OCI-LY3 (cell line): ENCODE measurements around the gene CDK15.
"Not testable (repeated sequence)": the region's sequence is repeated elsewhere in the genome, so short reads cannot be mapped to it uniquely, and the experiment has no call there.

Experiments used
- EZH2phosphoT487 ChIP-seq: fragments of 200-600 bp; shearing (Covaris generic); IDR thresholded peaks from 2 replicates; pipeline ENCODE4 v1.6.1; 2018; ENCODE audit warnings: antibody characterized with exemption, mixed run types, low read depth
- TF ChIP-seq, protein P1 (sequence below): fragments of 200-600, 300-600 bp; sonication (generic); IDR thresholded peaks from 2 replicates; pipeline ENCODE4 v1.5.1; 2014; ENCODE audit warnings: antibody characterized with exemption, low read length, low read depth

DNA sequence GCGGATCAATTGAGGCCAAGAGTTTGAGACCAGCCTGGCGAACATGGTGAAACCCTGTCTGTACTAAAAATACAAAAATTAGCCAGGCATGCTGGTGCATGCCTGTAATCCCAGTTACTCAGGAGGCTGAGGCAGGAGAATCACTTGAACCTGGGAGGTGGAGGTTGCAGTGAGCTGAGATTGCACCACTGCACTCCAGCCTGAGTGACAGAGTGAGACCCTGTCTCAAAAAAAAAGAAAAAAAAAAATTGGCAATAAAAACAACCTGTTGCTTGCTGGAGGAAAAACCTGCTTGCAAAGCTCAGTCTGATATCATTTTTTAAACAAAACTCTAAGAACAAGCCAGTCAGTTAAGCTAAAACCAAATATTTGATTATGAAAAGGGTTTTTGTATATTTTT is 38.6 kb downstream of the CDK15 start:
- TF ChIP-seq, protein P1, sequence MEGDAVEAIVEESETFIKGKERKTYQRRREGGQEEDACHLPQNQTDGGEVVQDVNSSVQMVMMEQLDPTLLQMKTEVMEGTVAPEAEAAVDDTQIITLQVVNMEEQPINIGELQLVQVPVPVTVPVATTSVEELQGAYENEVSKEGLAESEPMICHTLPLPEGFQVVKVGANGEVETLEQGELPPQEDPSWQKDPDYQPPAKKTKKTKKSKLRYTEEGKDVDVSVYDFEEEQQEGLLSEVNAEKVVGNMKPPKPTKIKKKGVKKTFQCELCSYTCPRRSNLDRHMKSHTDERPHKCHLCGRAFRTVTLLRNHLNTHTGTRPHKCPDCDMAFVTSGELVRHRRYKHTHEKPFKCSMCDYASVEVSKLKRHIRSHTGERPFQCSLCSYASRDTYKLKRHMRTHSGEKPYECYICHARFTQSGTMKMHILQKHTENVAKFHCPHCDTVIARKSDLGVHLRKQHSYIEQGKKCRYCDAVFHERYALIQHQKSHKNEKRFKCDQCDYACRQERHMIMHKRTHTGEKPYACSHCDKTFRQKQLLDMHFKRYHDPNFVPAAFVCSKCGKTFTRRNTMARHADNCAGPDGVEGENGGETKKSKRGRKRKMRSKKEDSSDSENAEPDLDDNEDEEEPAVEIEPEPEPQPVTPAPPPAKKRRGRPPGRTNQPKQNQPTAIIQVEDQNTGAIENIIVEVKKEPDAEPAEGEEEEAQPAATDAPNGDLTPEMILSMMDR: not testable (repeated sequence)
- not testable (repeated sequence) for TF ChIP-seq EZH2phosphoT487
